SK-N-SH (cell line): ENCODE measurements around the gene GRAMD2B.

Source experiments
- CTCF ChIP-seq: fragments of 200-600 bp; sonication (generic); IDR thresholded peaks from 2 replicates; pipeline ENCODE4 v1.6.1; 2017; ENCODE audit warnings: antibody characterized with exemption, mild to moderate bottlenecking, moderate library complexity
- ELF1 ChIP-seq: IDR thresholded peaks from 2 replicates; pipeline ENCODE4 v1.4.0; 2012
- FOXJ3 ChIP-seq: sonication (generic); formaldehyde crosslinking; IDR thresholded peaks from 2 replicates; pipeline ENCODE4 v1.5.1; 2020; ENCODE audit warnings: mild to moderate bottlenecking, missing genetic modification reagents
- GABPA ChIP-seq: IDR thresholded peaks from 2 replicates; pipeline ENCODE4 v1.4.0; 2012; ENCODE audit warnings: low read depth, mild to moderate bottlenecking
- GATA2 ChIP-seq: sonication (generic); formaldehyde crosslinking; IDR thresholded peaks from 2 replicates; pipeline ENCODE4 v1.5.0; 2020; ENCODE audit warnings: mild to moderate bottlenecking, missing genetic modification reagents
- MAX ChIP-seq: IDR thresholded peaks from 2 replicates; pipeline ENCODE4 v1.4.0; 2012; ENCODE audit warnings: low read depth
- MXI1 ChIP-seq: IDR thresholded peaks from 2 replicates; pipeline ENCODE4 v1.6.1; 2012; ENCODE audit warnings: mild to moderate bottlenecking, low read depth, low read length, improper control_type of control experiment
- POLR2AphosphoS5 ChIP-seq: IDR thresholded peaks from 2 replicates; pipeline ENCODE4 v1.6.1; 2012; ENCODE audit warnings: low read depth, low read length
- RAD21 ChIP-seq: IDR thresholded peaks from 2 replicates; pipeline ENCODE4 v1.6.1; 2012; ENCODE audit warnings: mild to moderate bottlenecking, low read length
- TAF1 ChIP-seq: IDR thresholded peaks from 2 replicates; pipeline ENCODE4 v1.6.1; 2012; ENCODE audit warnings: low read depth, mild to moderate bottlenecking, low read length, moderate library complexity, borderline replicate concordance

GRCh38 chr5:126520593-126520953 is 97.4 kb downstream of the GRAMD2B start:
- no peak for TF ChIP-seq ELF1
- TF ChIP-seq CTCF = no peak
- TF ChIP-seq POLR2AphosphoS5 = no peak
- no peak for TF ChIP-seq RAD21
- no peak for TF ChIP-seq GABPA
- no peak for TF ChIP-seq MAX
- TF ChIP-seq FOXJ3 (CRISPR knock-in tag) = no peak
- no peak for TF ChIP-seq GATA2 (CRISPR knock-in tag)
- TF ChIP-seq TAF1 = no peak
- TF ChIP-seq MXI1 = no peak
